IMR-90 (cell line): ENCODE results near the gene TMEM50A. TPM values are rescaled to one million over a fixed set of nuclear protein-coding genes. Genes with fewer than 3 reads are reported as not detected.
"Not testable (repeated sequence)": the region's sequence is repeated elsewhere in the genome, so short reads cannot be mapped to it uniquely, and the experiment has no call there.

ENCODE experiments used
- ATAC-seq: fragments of 200-7000 bp; cut with Tn5 transposase; 2 replicates; pipeline ENCODE4 v1.9.1; 2020; ENCODE audit warnings: low read depth, mild to moderate bottlenecking, moderate library complexity
- BruUV-seq: library from RNA; stranded (reverse); fragments of 400-500 nt; replicated peaks from 2 replicates; lab custom pipeline; 2021; lab: Mats Ljungman, UMichigan
- CTCF ChIA-PET: fragments of 300-600 bp; formaldehyde crosslinking; extraction: SDS; loops from one replicate; lab custom pipeline; 2021; ENCODE audit warnings: antibody characterized with exemption; lab: Yijun Ruan, JAX
- POLR2A ChIA-PET: fragments of 300-600 bp; sonication (Branson Sonifier 250); formaldehyde crosslinking; loops from one replicate; lab custom pipeline; 2022; ENCODE audit warnings: antibody characterized with exemption; ENCODE audit not compliant: unreplicated experiment; lab: Charles Lee
- DNase-seq: peaks from one replicate; pipeline ENCODE4 v3.0.0; 2013
- H2AFZ ChIP-seq: replicated peaks from 2 replicates; pipeline ENCODE3; 2013; ENCODE audit warnings: low read length, mild to moderate bottlenecking; ENCODE audit not compliant: poor library complexity
- H2AK5ac ChIP-seq: 2 replicates; pipeline ENCODE4 v1.6.1; 2013; ENCODE audit warnings: low read depth, low read length, inconsistent platforms
- H2AK9ac ChIP-seq: replicated peaks from 2 replicates; pipeline ENCODE3; 2013; ENCODE audit warnings: mild to moderate bottlenecking, low read depth, low read length, moderate library complexity; ENCODE audit not compliant: poor library complexity
- H2BK120ac ChIP-seq: 2 replicates; pipeline ENCODE4 v1.6.1; 2013; ENCODE audit warnings: low read depth, low read length, inconsistent platforms
- H2BK15ac ChIP-seq: 3 replicates; pipeline ENCODE4 v1.6.1; 2013; ENCODE audit warnings: low read depth, low read length, inconsistent platforms
- H2BK20ac ChIP-seq: 2 replicates; pipeline ENCODE4 v1.6.1; 2013; ENCODE audit warnings: low read depth, mild to moderate bottlenecking, inconsistent platforms, low read length, moderate library complexity
- H2BK5ac ChIP-seq: 2 replicates; pipeline ENCODE4 v1.6.1; 2013; ENCODE audit warnings: mild to moderate bottlenecking, low read depth, low read length, inconsistent platforms; ENCODE audit not compliant: poor library complexity, severe bottlenecking
- H3K14ac ChIP-seq: replicated peaks from 2 replicates; pipeline ENCODE4 v1.6.1; 2013; ENCODE audit warnings: low read depth, low read length, inconsistent platforms
- H3K18ac ChIP-seq: 2 replicates; pipeline ENCODE4 v1.6.1; 2013; ENCODE audit warnings: low read depth, low read length, control low read depth
- H3K23ac ChIP-seq: 2 replicates; pipeline ENCODE4 v1.6.1; 2013; ENCODE audit warnings: low read depth, low read length, inconsistent platforms
- H3K27ac ChIP-seq: 2 replicates; pipeline ENCODE4 v1.5.1; 2013; ENCODE audit warnings: mild to moderate bottlenecking, control low read depth, low read length; ENCODE audit not compliant: insufficient read depth
- H3K27me3 ChIP-seq: 2 replicates; pipeline ENCODE4 v1.6.1; 2013; ENCODE audit warnings: low read length; ENCODE audit not compliant: control insufficient read depth, insufficient read depth
- H3K36me3 ChIP-seq: 2 replicates; pipeline ENCODE4 v1.6.1; 2013; ENCODE audit warnings: low read length, mixed read lengths; ENCODE audit not compliant: control insufficient read depth, insufficient read depth
- H3K4ac ChIP-seq: 2 replicates; pipeline ENCODE4 v1.6.1; 2013; ENCODE audit warnings: low read depth, low read length, inconsistent platforms
- H3K4me1 ChIP-seq: 2 replicates; pipeline ENCODE4 v1.6.1; 2013; ENCODE audit warnings: low read length, mixed read lengths; ENCODE audit not compliant: control insufficient read depth, insufficient read depth
- H3K4me2 ChIP-seq: 2 replicates; pipeline ENCODE4 v1.6.1; 2013; ENCODE audit warnings: low read depth, mild to moderate bottlenecking, control low read depth, low read length, moderate library complexity
- H3K4me3 ChIP-seq: 2 replicates; pipeline ENCODE4 v1.5.1; 2013; ENCODE audit warnings: low read depth, mild to moderate bottlenecking, control low read depth, low read length, moderate library complexity; ENCODE audit not compliant: insufficient read depth
- H3K56ac ChIP-seq: 2 replicates; pipeline ENCODE4 v1.6.1; 2013; ENCODE audit warnings: low read length, inconsistent platforms; ENCODE audit not compliant: insufficient read depth; ENCODE audit errors: extremely low read depth
- H3K79me1 ChIP-seq, 2 experiments: 2 replicates each; pipeline ENCODE4 v1.6.1; 2013; ENCODE audit warnings: low read length in 2 of 2, inconsistent platforms in 1 of 2, low read depth in 1 of 2
- H3K9ac ChIP-seq: 2 replicates; pipeline ENCODE4 v1.6.1; 2013; ENCODE audit warnings: low read depth, low read length, control low read depth
- H3K9me1 ChIP-seq: 2 replicates; pipeline ENCODE4 v1.6.1; 2013; ENCODE audit warnings: low read length, inconsistent platforms; ENCODE audit not compliant: insufficient read depth
- H3K9me3 ChIP-seq: 2 replicates; pipeline ENCODE4 v1.6.1; 2013; ENCODE audit warnings: low read length; ENCODE audit not compliant: control insufficient read depth, insufficient read depth
- H4K20me1 ChIP-seq: 2 replicates; pipeline ENCODE4 v1.6.1; 2013; ENCODE audit warnings: low read length, inconsistent platforms; ENCODE audit not compliant: insufficient read depth
- H4K5ac ChIP-seq: 2 replicates; pipeline ENCODE4 v1.6.1; 2013; ENCODE audit warnings: mild to moderate bottlenecking, low read depth, low read length, control low read depth
- H4K8ac ChIP-seq, 2 experiments: 2 replicates each; pipeline ENCODE4 v1.6.1; 2013; ENCODE audit warnings: low read depth in 2 of 2, low read length in 2 of 2, control low read depth in 1 of 2, inconsistent platforms in 1 of 2
- H4K91ac ChIP-seq: 2 replicates; pipeline ENCODE4 v1.6.1; 2013; ENCODE audit warnings: low read depth, low read length, inconsistent platforms; ENCODE audit not compliant: insufficient read depth
- CEBPB ChIP-seq: IDR thresholded peaks from 2 replicates; pipeline ENCODE4 v1.6.1; 2012; ENCODE audit warnings: low read depth, low read length, improper control_type of control experiment
- MXI1 ChIP-seq: IDR thresholded peaks from 2 replicates; pipeline ENCODE4 v1.6.1; 2012; ENCODE audit warnings: low read depth, mild to moderate bottlenecking, low read length, moderate library complexity, borderline replicate concordance
- POLR2A ChIP-seq: IDR thresholded peaks from 2 replicates; pipeline ENCODE4 v1.6.1; 2012; ENCODE audit warnings: mild to moderate bottlenecking, low read depth, low read length
- RCOR1 ChIP-seq: IDR thresholded peaks from 2 replicates; pipeline ENCODE4 v1.6.1; 2012; ENCODE audit warnings: mild to moderate bottlenecking, low read length, improper control_type of control experiment; ENCODE audit not compliant: insufficient replicate concordance
- SMC3 ChIP-seq: fragments of 150-350 bp; IDR thresholded peaks from 2 replicates; pipeline ENCODE4 v1.6.1; 2016; ENCODE audit warnings: low read depth, mild to moderate bottlenecking, antibody characterized with exemption, low read length, moderate library complexity
- WGBS, 2 experiments: methylation state at CpG; one replicate each; pipeline versions ENCODE4 v1.1.5 to v1.1.7; 2013; ENCODE audit warnings: missing lambda C conversion rate in 2 of 2; ENCODE audit not compliant: insufficient read length in 1 of 2; ENCODE audit errors: extremely low coverage in 2 of 2; 5-methylcytosine and 5-hydroxymethylcytosine counted together
- dilution Hi-C: fragments of 300-500 bp; cut with HindIII; formaldehyde crosslinking; loops from one replicate; pipeline ENCODE4 v1.14.3; 2018; ENCODE audit warnings: low sequenced_read_pairs; ENCODE audit not compliant: unreplicated experiment
- in situ Hi-C: fragments of 300-500 bp; cut with MboI; formaldehyde crosslinking; loops from 3 replicates; pipeline ENCODE4 v1.14.3; 2019; ENCODE audit warnings: low sequenced_read_pairs, inconsistent platforms, mixed read lengths
- intact Hi-C: fragments of 100-400 bp; cut with micrococcal nuclease; formaldehyde crosslinking; loops from 2 replicates; pipeline ENCODE4 v1.10.0; 2022
- polyA plus RNA-seq, 3 experiments: library from polyadenylated mRNA; depleted of rRNA; stranded (reverse); fragments of >200 nt; gene quantifications; 2 replicates each; pipeline ENCODE4 v1.2.3, GENCODE V29; 2012; ENCODE audit warnings: low replicate concordance in 1 of 3
- total RNA-seq: library from RNA; depleted of rRNA; stranded (reverse); fragments of >200 nt; gene quantifications from 2 replicates; pipeline ENCODE4 v1.2.3, GENCODE V29; 2012
- TF ChIP-seq, protein P1 (sequence below): fragments of 150-350 bp; IDR thresholded peaks from 2 replicates; pipeline ENCODE4 v1.6.1; 2017; ENCODE audit warnings: mild to moderate bottlenecking, antibody characterized with exemption, low read length, low read depth

TMEM50A gene
- total and polyA plus RNA-seq, 2 of the 4 experiments (the other 2 are of a cell fraction), result 48.4 to 63.9 TPM

DNA sequence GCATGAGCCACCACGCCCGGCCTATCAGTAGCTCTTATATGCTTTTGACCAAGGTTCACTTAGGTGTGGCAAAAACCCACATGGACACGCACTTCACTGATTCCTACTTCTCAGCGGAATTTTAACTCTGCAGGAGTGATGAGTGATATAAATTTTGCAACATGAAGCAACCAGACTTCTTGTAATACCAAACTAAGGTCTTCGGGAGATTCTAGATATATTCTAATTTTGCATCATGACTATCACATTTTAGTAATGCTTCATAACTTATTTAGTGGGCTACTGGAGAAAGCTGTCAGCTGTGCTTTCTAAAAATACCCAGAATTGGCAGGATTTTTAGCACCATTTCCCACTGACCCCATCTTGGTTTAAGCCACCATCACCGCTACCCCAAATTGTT lies 54.7 kb downstream of the TMEM50A start:
- Histone ChIP-seq H3K14ac (no peak overlapping the region), H4K5ac (no peak overlapping the region), H3K9me3 (no peaks in the 10 kb centered on the region; the same call in 1 of the 2 replicates), H3K27me3 (peaks cover 3% of the 10 kb centered on the region), H2AK9ac (no peak overlapping the region), H2AFZ (no peak overlapping the region), H3K18ac (no peak overlapping the region), H4K8ac (no peak overlapping the region), H3K27ac (no peak overlapping the region), H3K9ac (no peak overlapping the region), H4K20me1 (no peaks in the 10 kb centered on the region), H3K23ac (no peak overlapping the region), H3K4ac (no peak overlapping the region), H2BK120ac (no peak overlapping the region), H3K56ac (no peak overlapping the region), H2BK15ac (no peak overlapping the region), H3K9me1 (no peaks in the 10 kb centered on the region), H4K91ac (no peak overlapping the region), H2AK5ac (no peak overlapping the region), H3K4me1 (no peaks in the 10 kb centered on the region), H2BK20ac (no peak overlapping the region), H3K79me1 (no peaks in the 10 kb centered on the region), H3K4me3 (no peak overlapping the region), H2BK5ac (no peak overlapping the region), H3K36me3 (no peaks in the 10 kb centered on the region), H3K4me2 (no peak overlapping the region)
- in situ Hi-C loops, result no loop called here
- no TSS peak for BruUV-seq
- ATAC-seq (no peak), DNase-seq (no peak)
- dilution Hi-C loops, result no loop called here
- ChIA-PET POLR2A (no interaction called here), CTCF (no interaction called here)
- TF ChIP-seq CEBPB, result no peak
- no peak for TF ChIP-seq POLR2A
- no peak for TF ChIP-seq RCOR1
- TF ChIP-seq MXI1, result no peak
- TF ChIP-seq, protein P1, sequence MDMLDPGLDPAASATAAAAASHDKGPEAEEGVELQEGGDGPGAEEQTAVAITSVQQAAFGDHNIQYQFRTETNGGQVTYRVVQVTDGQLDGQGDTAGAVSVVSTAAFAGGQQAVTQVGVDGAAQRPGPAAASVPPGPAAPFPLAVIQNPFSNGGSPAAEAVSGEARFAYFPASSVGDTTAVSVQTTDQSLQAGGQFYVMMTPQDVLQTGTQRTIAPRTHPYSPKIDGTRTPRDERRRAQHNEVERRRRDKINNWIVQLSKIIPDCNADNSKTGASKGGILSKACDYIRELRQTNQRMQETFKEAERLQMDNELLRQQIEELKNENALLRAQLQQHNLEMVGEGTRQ, result no peak
- TF ChIP-seq SMC3, result no peak
- intact Hi-C loops, result no loop called here
- WGBS, 2 experiments, result no CpG with 5 or more reads among the region's 6 CpGs

DNA sequence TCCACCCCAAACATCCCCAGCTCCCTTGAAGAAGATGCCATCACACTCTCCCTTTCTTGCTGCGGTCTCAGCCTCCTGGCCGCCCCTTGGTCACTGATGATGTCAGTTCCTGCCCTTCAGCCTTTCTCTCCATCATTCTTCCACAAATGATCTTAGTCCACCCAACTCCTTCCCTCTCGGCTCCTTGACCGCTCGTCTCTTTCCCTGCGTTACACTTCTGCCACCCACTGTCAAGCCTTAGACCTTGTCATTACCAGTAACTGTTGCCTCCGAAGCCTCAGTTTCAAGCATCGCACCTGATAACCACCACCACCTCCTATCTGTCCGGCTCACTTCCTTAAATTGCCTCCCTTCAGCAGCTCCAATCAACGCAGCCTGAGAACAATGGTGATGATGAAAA lies 59.4 kb downstream of the TMEM50A start:
- H2AK5ac ChIP-seq, POLR2A ChIA-PET, H3K4me2 ChIP-seq, H4K20me1 ChIP-seq, dilution Hi-C loops, ATAC-seq, H3K27ac ChIP-seq, H3K79me1 ChIP-seq, H2BK5ac ChIP-seq, BruUV-seq, H3K14ac ChIP-seq, H3K4me1 ChIP-seq, H4K91ac ChIP-seq, H3K18ac ChIP-seq, H3K4me3 ChIP-seq, H3K4ac ChIP-seq, H2AK9ac ChIP-seq, H4K5ac ChIP-seq, intact Hi-C loops, H2BK15ac ChIP-seq, H3K23ac ChIP-seq, H2AFZ ChIP-seq, H3K9me1 ChIP-seq, H3K9me3 ChIP-seq, CTCF ChIA-PET, H3K9ac ChIP-seq, in situ Hi-C loops, H3K56ac ChIP-seq, H3K36me3 ChIP-seq, H4K8ac ChIP-seq, H2BK120ac ChIP-seq, H2BK20ac ChIP-seq: not testable (repeated sequence)
- DNase-seq, result peak; percentile 23
- WGBS, 2 experiments, result 42% methylated on average over 2 of the region's 10 CpGs; no CpG with 5 or more reads in 1 of the 2 experiments
- peaks cover 10% of the 10 kb centered on the region for H3K27me3 ChIP-seq
